Breast epithelium (tissue), 3 donors: ENCODE data around the gene SLC29A2.

ENCODE experiments used
- POLR2A ChIP-seq: fragments of 450-650 bp; IDR thresholded peaks from one replicate; pipeline ENCODE4 v1.6.1; 2016; ENCODE audit warnings: antibody characterized with exemption, mild to moderate bottlenecking, moderate library complexity
- POLR2AphosphoS5 ChIP-seq, 3 donors: sonication (generic); formaldehyde crosslinking; IDR thresholded peaks; one replicate each; pipeline ENCODE4 v1.6.1; 2017; ENCODE audit warnings: antibody characterized with exemption in 3 of 3
- TF ChIP-seq, protein P1 (sequence below), 3 donors: fragments of 450-650 bp; IDR thresholded peaks; one replicate each; pipeline ENCODE4 v1.5.1; 2016 to 2017; ENCODE audit warnings: antibody characterized with exemption in 3 of 3, mild to moderate bottlenecking in 3 of 3, moderate library complexity in 3 of 3

GRCh38 chr11:66415423-66415822, 43.9 kb upstream of the SLC29A2 start:
- TF ChIP-seq, protein P1, sequence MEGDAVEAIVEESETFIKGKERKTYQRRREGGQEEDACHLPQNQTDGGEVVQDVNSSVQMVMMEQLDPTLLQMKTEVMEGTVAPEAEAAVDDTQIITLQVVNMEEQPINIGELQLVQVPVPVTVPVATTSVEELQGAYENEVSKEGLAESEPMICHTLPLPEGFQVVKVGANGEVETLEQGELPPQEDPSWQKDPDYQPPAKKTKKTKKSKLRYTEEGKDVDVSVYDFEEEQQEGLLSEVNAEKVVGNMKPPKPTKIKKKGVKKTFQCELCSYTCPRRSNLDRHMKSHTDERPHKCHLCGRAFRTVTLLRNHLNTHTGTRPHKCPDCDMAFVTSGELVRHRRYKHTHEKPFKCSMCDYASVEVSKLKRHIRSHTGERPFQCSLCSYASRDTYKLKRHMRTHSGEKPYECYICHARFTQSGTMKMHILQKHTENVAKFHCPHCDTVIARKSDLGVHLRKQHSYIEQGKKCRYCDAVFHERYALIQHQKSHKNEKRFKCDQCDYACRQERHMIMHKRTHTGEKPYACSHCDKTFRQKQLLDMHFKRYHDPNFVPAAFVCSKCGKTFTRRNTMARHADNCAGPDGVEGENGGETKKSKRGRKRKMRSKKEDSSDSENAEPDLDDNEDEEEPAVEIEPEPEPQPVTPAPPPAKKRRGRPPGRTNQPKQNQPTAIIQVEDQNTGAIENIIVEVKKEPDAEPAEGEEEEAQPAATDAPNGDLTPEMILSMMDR (IDR thresholded peaks at IDR 0.05) = no peak
- TF ChIP-seq POLR2AphosphoS5 (IDR thresholded peaks at IDR 0.05) = no peak
- TF ChIP-seq POLR2A = no peak
